HUES6 (cell line): ENCODE data around the gene MGARP.
"Not testable (repeated sequence)": the region's sequence is repeated elsewhere in the genome, so short reads cannot be mapped to it uniquely, and the experiment has no call there.

Experiments
- H3K27ac ChIP-seq: 2 replicates; pipeline ENCODE4 v1.7.0; 2013; ENCODE audit warnings: low read depth, mild to moderate bottlenecking, low read length, inconsistent platforms
- H3K27me3 ChIP-seq: 2 replicates; pipeline ENCODE4 v1.6.1; 2013; ENCODE audit warnings: low read length; ENCODE audit not compliant: control insufficient read depth, insufficient read depth
- H3K36me3 ChIP-seq: 2 replicates; pipeline ENCODE4 v1.6.1; 2013; ENCODE audit warnings: low read length; ENCODE audit not compliant: control insufficient read depth, insufficient read depth
- H3K4me1 ChIP-seq: 2 replicates; pipeline ENCODE4 v1.6.1; 2013; ENCODE audit warnings: low read length; ENCODE audit not compliant: control insufficient read depth, insufficient read depth
- H3K4me3 ChIP-seq: 2 replicates; pipeline ENCODE4 v1.5.1; 2013; ENCODE audit warnings: low read depth, low read length
- H3K9ac ChIP-seq: one replicate; pipeline ENCODE4 v1.6.1; 2013; ENCODE audit warnings: mild to moderate bottlenecking, low read length
- H3K9me3 ChIP-seq: 2 replicates; pipeline ENCODE4 v1.6.1; 2013; ENCODE audit warnings: low read depth, low read length; ENCODE audit not compliant: control insufficient read depth, insufficient read depth

Gene MGARP

DNA sequence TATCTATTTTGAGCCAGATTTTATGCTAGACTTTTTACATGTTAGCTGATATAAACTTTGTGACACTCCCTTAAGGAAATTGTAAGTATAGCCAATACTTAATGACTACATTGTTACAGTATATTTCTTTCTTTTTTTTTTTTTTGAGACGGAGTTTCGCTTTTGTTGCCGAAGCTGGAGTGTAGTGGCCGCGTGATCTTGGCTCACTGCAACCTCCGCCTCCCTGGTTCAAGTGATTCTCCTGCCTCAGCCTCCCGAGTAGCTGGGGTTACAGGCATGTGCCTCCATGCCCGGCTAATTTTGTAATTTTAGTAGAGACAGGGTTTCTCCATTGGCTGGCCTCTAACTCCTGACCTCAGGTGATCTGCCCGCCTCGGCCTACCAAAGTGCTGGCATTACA is 33.4 kb upstream of the MGARP start:
- peaks cover 35% of the 10 kb centered on the region for H3K4me1 ChIP-seq
- H3K27me3 ChIP-seq, H3K27ac ChIP-seq, H3K4me3 ChIP-seq, H3K36me3 ChIP-seq, H3K9me3 ChIP-seq, H3K9ac ChIP-seq: not testable (repeated sequence)

GRCh38 chr4:139312552-139313332 is 32.7 kb upstream of the MGARP start:
- peaks cover 2% of the 10 kb centered on the region; the same call in 1 of the 2 replicates for H3K9me3 ChIP-seq
- H3K27ac ChIP-seq: no peak overlapping the region
- H3K9ac ChIP-seq: no peak overlapping the region
- H3K27me3 ChIP-seq: no peaks in the 10 kb centered on the region
- peaks cover 35% of the 10 kb centered on the region for H3K4me1 ChIP-seq
- peaks cover 11% of the 10 kb centered on the region for H3K36me3 ChIP-seq
- no peak overlapping the region for H3K4me3 ChIP-seq

GRCh38 chr4:139311909-139312308 is 31.9 kb upstream of the MGARP start:
- H3K36me3 ChIP-seq: peaks cover 18% of the 10 kb centered on the region
- H3K4me3 ChIP-seq: no peak overlapping the region
- no peaks in the 10 kb centered on the region for H3K27me3 ChIP-seq
- H3K9ac ChIP-seq: no peak overlapping the region
- no peak overlapping the region for H3K27ac ChIP-seq
- H3K9me3 ChIP-seq: peaks cover 2% of the 10 kb centered on the region; the same call in 1 of the 2 replicates
- peaks cover 40% of the 10 kb centered on the region for H3K4me1 ChIP-seq

DNA sequence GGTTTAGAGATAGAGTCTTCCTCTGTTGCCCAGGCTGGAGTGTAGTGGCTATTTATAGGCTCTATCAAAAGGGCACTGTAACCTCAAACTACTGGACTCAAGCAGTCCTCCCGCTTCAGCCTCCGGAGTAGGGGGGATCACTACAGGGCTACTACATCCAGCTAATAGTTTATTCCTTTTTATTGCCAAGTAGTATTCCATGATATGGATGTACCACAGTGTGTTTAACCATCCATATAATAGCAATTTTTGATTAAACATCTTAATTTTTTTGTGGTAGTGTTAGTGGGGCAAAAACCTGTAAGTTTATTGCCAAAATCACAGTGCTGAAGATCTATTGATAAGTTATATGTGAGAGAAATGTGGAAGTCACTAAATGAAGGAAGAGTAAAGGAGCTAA is 24.9 kb upstream of the MGARP start:
- Histone ChIP-seq H3K9ac (no peak overlapping the region), H3K9me3 (peaks cover 4% of the 10 kb centered on the region; the same call in 1 of the 2 replicates), H3K27ac (no peak overlapping the region), H3K4me3 (no peak overlapping the region), H3K27me3 (no peaks in the 10 kb centered on the region), H3K36me3 (peaks cover 44% of the 10 kb centered on the region), H3K4me1 (peaks cover 9% of the 10 kb centered on the region)

DNA sequence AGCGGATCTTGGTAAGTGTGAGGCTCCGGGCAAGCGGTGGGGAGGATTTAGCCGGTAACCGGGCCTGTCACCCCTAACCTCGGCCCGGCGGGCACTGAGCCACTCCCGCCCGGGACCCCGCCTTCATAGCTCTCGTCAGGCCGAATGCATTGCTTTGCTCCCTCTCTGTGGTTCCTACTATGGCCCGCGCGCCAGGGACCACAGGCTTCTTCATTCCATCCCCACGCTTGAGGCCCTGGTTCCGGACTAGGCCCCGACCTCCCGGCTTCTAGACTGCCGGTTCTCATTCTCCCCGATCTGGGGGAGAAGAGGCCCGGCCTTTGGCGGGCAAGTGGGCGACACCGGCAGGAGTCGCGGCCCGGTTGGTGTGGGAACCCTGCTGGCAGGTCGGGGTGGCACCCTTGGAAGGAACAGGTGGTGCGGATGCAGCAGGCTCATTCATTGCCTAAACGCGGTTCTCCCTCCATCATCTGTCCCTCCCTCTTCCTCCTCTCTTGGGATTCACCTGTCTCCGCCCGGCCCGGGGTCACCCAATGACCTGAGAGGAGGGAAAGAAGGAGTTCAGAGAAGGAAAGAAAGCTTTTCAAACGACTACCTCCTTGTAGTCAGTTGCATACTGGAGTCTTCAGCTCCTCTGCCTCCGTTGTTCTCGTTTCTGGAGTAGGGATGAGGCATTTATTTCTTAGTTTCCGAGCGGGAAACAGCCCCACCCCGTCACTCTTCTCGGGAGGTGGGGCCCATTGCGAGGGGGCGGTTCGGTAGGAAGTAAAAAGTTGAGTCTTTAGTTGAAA is 22.0 kb upstream of the MGARP start, which contains the start of gene NDUFC1:
Gene NDUFC1, minus strand, starts transcription at position 657 of the 791 bp plus-strand sequence. CDS start 6,679 bp downstream, outside the sequence.
- peaks cover 32% of the 10 kb centered on the region for H3K36me3 ChIP-seq
- H3K4me1 ChIP-seq: peaks cover 8% of the 10 kb centered on the region
- H3K27me3 ChIP-seq: no peaks in the 10 kb centered on the region

GRCh38 chr4:139301113-139301820 is 21.2 kb upstream of the MGARP start, which contains the start of gene NAA15:
Gene NAA15 (plus strand): TSS chr4:139301505. CDS start chr4:139301778, 273 bp downstream.
- Histone ChIP-seq H3K4me1 (peaks cover 7% of the 10 kb centered on the region), H3K27me3 (no peaks in the 10 kb centered on the region)

More for the DNA sequence above, 22.0 kb upstream of the MGARP start, which contains the start of gene NDUFC1:
- H3K27ac ChIP-seq: peak within 1 kb of the TSS; percentile 70
- H3K9me3 ChIP-seq: peaks cover 4% of the 10 kb centered on the region; the same call in 1 of the 2 replicates
- peak within 1 kb of the TSS; percentile 88 for H3K4me3 ChIP-seq
- H3K9ac ChIP-seq: peak within 1 kb of the TSS; percentile 95

GRCh38 chr4:139300431-139301112 is 20.5 kb upstream of the MGARP start:
- Histone ChIP-seq H3K36me3 (peaks cover 21% of the 10 kb centered on the region), H3K4me3 (peak overlapping the region; percentile 88), H3K4me1 (peaks cover 13% of the 10 kb centered on the region), H3K27ac (peak overlapping the region; percentile 67; the same call in 1 of the 2 replicates), H3K9me3 (peaks cover 4% of the 10 kb centered on the region; the same call in 1 of the 2 replicates), H3K27me3 (no peaks in the 10 kb centered on the region), H3K9ac (peak overlapping the region; percentile 95)

More at GRCh38 chr4:139301113-139301820, 21.2 kb upstream of the MGARP start, which contains the start of gene NAA15:
- Histone ChIP-seq H3K9me3 (peaks cover 4% of the 10 kb centered on the region; the same call in 1 of the 2 replicates), H3K36me3 (peaks cover 27% of the 10 kb centered on the region), H3K27ac (peak within 1 kb of the TSS; percentile 70), H3K4me3 (peak within 1 kb of the TSS; percentile 88), H3K9ac (peak within 1 kb of the TSS; percentile 95)

DNA sequence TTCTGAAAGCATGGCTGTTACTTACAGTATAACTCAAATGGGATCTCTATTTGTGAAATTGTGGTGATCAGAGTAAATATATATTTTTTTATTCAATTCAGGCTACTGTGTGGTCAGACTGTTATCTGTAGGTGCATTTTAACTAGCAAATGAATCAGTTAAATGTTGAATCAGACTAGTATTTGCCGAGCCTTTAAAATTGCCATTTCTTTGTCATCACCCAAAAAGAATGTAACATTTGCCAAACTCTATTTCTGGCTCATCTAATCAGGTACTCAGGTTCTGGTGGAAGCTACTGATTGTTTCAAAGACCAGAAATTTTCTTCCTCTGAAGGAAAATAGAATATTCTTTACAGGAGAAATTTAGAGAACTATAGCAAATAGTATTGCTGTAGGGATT is 19.5 kb upstream of the MGARP start:
- H3K9ac ChIP-seq: no peak overlapping the region
- peaks cover under 1% of the 10 kb centered on the region; the same call in 1 of the 2 replicates for H3K9me3 ChIP-seq
- no peak overlapping the region for H3K27ac ChIP-seq
- peaks cover 11% of the 10 kb centered on the region for H3K36me3 ChIP-seq
- no peaks in the 10 kb centered on the region for H3K27me3 ChIP-seq
- peaks cover 17% of the 10 kb centered on the region for H3K4me1 ChIP-seq
- peak overlapping the region; percentile 88 for H3K4me3 ChIP-seq

- H3K4me3 ChIP-seq: no peak overlapping the region
- H3K27me3 ChIP-seq: no peaks in the 10 kb centered on the region
- H3K27ac ChIP-seq: no peak overlapping the region
- H3K9ac ChIP-seq: no peak overlapping the region
- H3K9me3 ChIP-seq: no peaks in the 10 kb centered on the region
- H3K36me3 ChIP-seq: peaks cover 15% of the 10 kb centered on the region
- peaks cover 17% of the 10 kb centered on the region for H3K4me1 ChIP-seq
These were observed 17.0 kb upstream of the MGARP start for GRCh38 chr4:139297001-139297410.

GRCh38 chr4:139295942-139296299 is 15.9 kb upstream of the MGARP start:
- Histone ChIP-seq H3K4me1 (peaks cover 17% of the 10 kb centered on the region), H3K9ac (no peak overlapping the region), H3K36me3 (peaks cover 19% of the 10 kb centered on the region), H3K9me3 (no peaks in the 10 kb centered on the region), H3K4me3 (peak overlapping the region; percentile 89), H3K27me3 (no peaks in the 10 kb centered on the region), H3K27ac (no peak overlapping the region)
